Endodermal cell (in vitro differentiated cells): ENCODE results near the gene DNAAF8. TPM values are rescaled to one million over a fixed set of nuclear protein-coding genes. Genes with fewer than 3 reads are reported as not detected.

Source experiments
- DNase-seq: peaks from one replicate; pipeline ENCODE4 v3.0.0-alpha.2; 2017
- H3K27ac ChIP-seq: 2 replicates; pipeline ENCODE4 v1.5.1; 2013; ENCODE audit warnings: mild to moderate bottlenecking, low read depth, low read length, moderate library complexity
- H3K27me3 ChIP-seq: 2 replicates; pipeline ENCODE4 v1.6.1; 2013; ENCODE audit warnings: mild to moderate bottlenecking, low read length, moderate library complexity; ENCODE audit not compliant: insufficient read depth, control insufficient read depth, poor library complexity, severe bottlenecking
- H3K36me3 ChIP-seq: 2 replicates; pipeline ENCODE4 v1.7.0; 2013; ENCODE audit warnings: mild to moderate bottlenecking, low read length, moderate library complexity; ENCODE audit not compliant: control insufficient read depth, insufficient read depth
- H3K4me1 ChIP-seq: one replicate; pipeline ENCODE4 v1.7.0; 2013; ENCODE audit warnings: low read length; ENCODE audit not compliant: control insufficient read depth, insufficient read depth
- H3K4me3 ChIP-seq: 2 replicates; pipeline ENCODE4 v1.5.1; 2013; ENCODE audit warnings: mild to moderate bottlenecking, low read length, moderate library complexity
- H3K9ac ChIP-seq: 2 replicates; pipeline ENCODE4 v1.6.1; 2013; ENCODE audit warnings: mild to moderate bottlenecking, low read length, moderate library complexity; ENCODE audit not compliant: poor library complexity, severe bottlenecking; ENCODE audit errors: extremely low read depth
- H3K9me3 ChIP-seq: 2 replicates; pipeline ENCODE4 v1.6.1; 2013; ENCODE audit warnings: mild to moderate bottlenecking, low read length, moderate library complexity; ENCODE audit not compliant: control insufficient read depth
- H3K27ac Mint-ChIP-seq: 2 replicates; pipeline ENCODE4 v1.8.0; 2020; ENCODE audit warnings: mixed read lengths
- H3K27me3 Mint-ChIP-seq: 2 replicates; pipeline ENCODE4 v1.8.0; 2021; ENCODE audit warnings: mild to moderate bottlenecking, mixed read lengths; ENCODE audit not compliant: insufficient read depth
- H3K36me3 Mint-ChIP-seq: 2 replicates; pipeline ENCODE4 v1.8.0; 2020; ENCODE audit warnings: low read depth, mixed read lengths
- H3K4me1 Mint-ChIP-seq: 2 replicates; pipeline ENCODE4 v1.8.0; 2020; ENCODE audit warnings: mixed read lengths
- H3K4me3 Mint-ChIP-seq: 2 replicates; pipeline ENCODE4 v1.8.0; 2020; ENCODE audit warnings: mild to moderate bottlenecking, moderate library complexity, mixed read lengths
- H3K9me3 Mint-ChIP-seq: 2 replicates; pipeline ENCODE4 v1.8.0; 2020; ENCODE audit warnings: mild to moderate bottlenecking, mixed read lengths
- CTCF ChIP-seq: fragments of 200-600 bp; sonication (generic); conservative IDR thresholded peaks from 2 replicates; pipeline ENCODE4 v1.5.0; 2021; ENCODE audit warnings: antibody characterized with exemption, mild to moderate bottlenecking
- WGBS, 2 experiments: methylation state at CpG; one replicate each; pipeline versions ENCODE4 v1.1.5 to v1.1.7; 2013; ENCODE audit warnings: missing lambda C conversion rate in 2 of 2, mixed read lengths in 1 of 2; ENCODE audit not compliant: insufficient coverage in 1 of 2, insufficient read length in 1 of 2; 5-methylcytosine and 5-hydroxymethylcytosine counted together
- total RNA-seq, 2 donors: library from RNA; stranded (reverse); fragmentation: NEBNext Ultra II Directional in 1 of 2; extraction: Animal tissue kit (Norgen Biotek cat#: 25700) in 1 of 2; gene quantifications; 2 replicates in 1 of 2; 3 replicates in 1 of 2; pipeline ENCODE4 v1.2.1, GENCODE V29; 2021

Gene DNAAF8
- total RNA-seq, 2 donors from 2014 or later = 0.35 to 0.64 TPM

DNA sequence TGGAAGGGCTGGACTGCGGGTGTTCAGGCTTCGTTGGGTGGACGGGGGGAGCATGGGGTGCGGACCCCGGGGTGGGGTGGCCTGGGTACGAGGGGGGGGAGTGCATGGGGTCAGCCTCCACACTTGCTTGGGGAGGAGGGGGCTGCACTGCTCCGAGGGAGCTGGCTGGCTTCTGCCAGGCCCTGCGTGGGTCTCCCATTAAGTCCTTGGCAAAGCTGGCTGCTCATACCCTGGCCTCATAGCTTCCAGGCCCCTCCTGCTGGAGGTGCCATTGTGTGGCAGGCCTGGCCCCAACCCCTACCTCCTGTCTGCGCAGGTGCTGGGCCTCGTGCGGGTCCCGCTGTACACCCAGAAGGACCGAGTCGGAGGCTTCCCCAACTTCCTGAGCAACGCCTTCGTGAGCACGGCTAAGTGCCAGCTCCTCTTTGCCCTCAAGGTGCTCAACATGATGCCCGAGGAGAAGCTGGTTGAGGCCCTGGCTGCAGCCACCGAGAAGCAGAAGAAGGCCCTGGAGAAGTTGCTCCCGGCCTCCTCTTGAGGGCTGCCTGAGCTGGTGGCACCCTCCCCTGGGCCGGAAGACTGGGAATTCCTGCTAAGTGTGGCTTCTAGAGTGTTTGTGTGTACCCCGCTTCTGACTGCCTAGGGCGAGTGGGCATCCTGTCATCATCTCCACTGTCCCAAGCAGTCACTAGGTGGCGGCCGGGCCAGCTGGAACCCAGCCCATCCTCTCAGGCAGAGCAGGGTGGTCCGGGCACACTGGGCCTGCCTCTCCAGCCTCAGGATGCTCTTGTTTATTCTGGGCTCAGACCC is 39.5 kb upstream of the DNAAF8 start:
- Mint-ChIP-seq H3K4me1 (peaks cover 4% of the 10 kb centered on the region), H3K36me3 (peaks cover 14% of the 10 kb centered on the region), H3K27ac (peak overlapping the region; percentile 76), H3K27me3 (no peaks in the 10 kb centered on the region), H3K4me3 (peak overlapping the region; percentile 67), H3K9me3 (no peaks in the 10 kb centered on the region)
- peak; percentile 67 for DNase-seq
- H3K9me3 ChIP-seq = no peaks in the 10 kb centered on the region
- H3K4me3 ChIP-seq = peak overlapping the region; percentile 79
- H3K27ac ChIP-seq = no peak overlapping the region
- no peaks in the 10 kb centered on the region for H3K27me3 ChIP-seq
- peak overlapping the region; percentile 75 for H3K9ac ChIP-seq
- H3K4me1 ChIP-seq = no peaks in the 10 kb centered on the region
- 83 to 93% methylated on average over 15 to 26 of the region's 26 CpGs for WGBS, 2 experiments
- TF ChIP-seq CTCF = peak; percentile 48
- peaks cover 33% of the 10 kb centered on the region for H3K36me3 ChIP-seq

- no peaks in the 10 kb centered on the region for H3K27me3 ChIP-seq
- no peak for TF ChIP-seq CTCF
- H3K27ac Mint-ChIP-seq = no peak overlapping the region
- H3K36me3 Mint-ChIP-seq = peaks cover 19% of the 10 kb centered on the region
- no peaks in the 10 kb centered on the region for H3K27me3 Mint-ChIP-seq
- no peaks in the 10 kb centered on the region for H3K4me1 ChIP-seq
- no peak for DNase-seq
- peak overlapping the region; percentile 67 for H3K4me3 Mint-ChIP-seq
- H3K27ac ChIP-seq = no peak overlapping the region
- 92 to 94% methylated on average over 7 to 12 of the region's 12 CpGs for WGBS, 2 experiments
- H3K9me3 ChIP-seq = no peaks in the 10 kb centered on the region
- no peak overlapping the region for H3K9ac ChIP-seq
- peaks cover 36% of the 10 kb centered on the region for H3K36me3 ChIP-seq
- H3K9me3 Mint-ChIP-seq = no peaks in the 10 kb centered on the region
- H3K4me3 ChIP-seq = no peak overlapping the region
- H3K4me1 Mint-ChIP-seq = peaks cover 4% of the 10 kb centered on the region
Observed at GRCh38 chr16:4695473-4696171, 38.7 kb upstream of the DNAAF8 start.

DNA sequence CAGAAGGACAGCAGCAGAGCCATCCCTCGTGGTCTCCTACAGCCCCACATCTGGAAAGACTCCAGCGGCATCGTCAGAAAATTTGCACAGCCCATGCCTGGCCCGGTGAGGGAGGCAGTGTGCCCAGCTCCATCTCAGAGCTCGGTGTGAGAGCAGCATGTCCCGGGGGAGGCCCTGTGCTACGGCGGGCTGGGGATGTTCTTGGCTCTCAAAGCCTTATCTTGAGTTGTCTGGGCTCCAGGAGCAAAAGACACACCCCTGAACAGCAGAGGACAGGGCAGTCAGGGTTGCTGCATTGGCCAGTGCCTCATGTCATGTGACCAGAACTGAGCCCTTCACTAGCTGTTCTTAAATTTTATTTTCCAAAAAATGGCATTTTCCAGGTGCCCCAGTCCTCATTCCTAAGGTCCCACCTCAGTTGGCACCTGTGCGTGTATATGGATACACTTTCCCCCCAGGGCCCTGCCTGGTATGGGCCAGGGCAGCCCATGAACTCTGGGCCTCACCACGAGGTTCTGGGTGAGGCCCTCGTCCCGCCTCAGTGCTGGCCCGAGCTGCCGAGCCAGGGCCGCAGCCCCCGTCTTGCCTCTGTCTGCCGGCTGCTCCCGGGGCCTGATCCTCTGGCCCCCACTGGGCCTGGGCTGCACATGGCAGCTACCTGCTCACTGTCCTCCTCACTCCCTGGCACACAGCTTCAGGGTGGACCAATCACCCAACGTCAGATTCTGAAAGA is 38.0 kb upstream of the DNAAF8 start:
- Histone ChIP-seq H3K9me3 (no peaks in the 10 kb centered on the region), H3K36me3 (peaks cover 39% of the 10 kb centered on the region), H3K27ac (no peak overlapping the region), H3K4me3 (no peak overlapping the region), H3K27me3 (no peaks in the 10 kb centered on the region), H3K4me1 (no peaks in the 10 kb centered on the region), H3K9ac (no peak overlapping the region)
- WGBS, 2 experiments = 95% methylated on average over 16 to 19 of the region's 19 CpGs
- Mint-ChIP-seq H3K4me1 (peaks cover 4% of the 10 kb centered on the region), H3K27me3 (no peaks in the 10 kb centered on the region), H3K27ac (no peak overlapping the region), H3K4me3 (no peak overlapping the region), H3K36me3 (peaks cover 19% of the 10 kb centered on the region), H3K9me3 (no peaks in the 10 kb centered on the region)
- peak; percentile 44 for DNase-seq
- no peak for TF ChIP-seq CTCF
